GM19372 (cell line): ENCODE results near the gene CRK.
A peak's percentile ranks its signal among the peaks of the same experiment; 100 is the strongest.

Experiments used
- ATAC-seq: cut with Tn5 transposase; IDR thresholded peaks from one replicate; pipeline ENCODE4 v1.9.1; 2021; ENCODE audit warnings: mild to moderate bottlenecking, low read depth, moderate library complexity; ENCODE audit not compliant: unreplicated experiment

The CRK gene

GRCh38 chr17:1455797-1456599 is at the start of gene CRK:
CRK (minus strand) TSS chr17:1456232; CDS start chr17:1456117, 115 bp downstream.
- ATAC-seq = peak; percentile 90

DNA sequence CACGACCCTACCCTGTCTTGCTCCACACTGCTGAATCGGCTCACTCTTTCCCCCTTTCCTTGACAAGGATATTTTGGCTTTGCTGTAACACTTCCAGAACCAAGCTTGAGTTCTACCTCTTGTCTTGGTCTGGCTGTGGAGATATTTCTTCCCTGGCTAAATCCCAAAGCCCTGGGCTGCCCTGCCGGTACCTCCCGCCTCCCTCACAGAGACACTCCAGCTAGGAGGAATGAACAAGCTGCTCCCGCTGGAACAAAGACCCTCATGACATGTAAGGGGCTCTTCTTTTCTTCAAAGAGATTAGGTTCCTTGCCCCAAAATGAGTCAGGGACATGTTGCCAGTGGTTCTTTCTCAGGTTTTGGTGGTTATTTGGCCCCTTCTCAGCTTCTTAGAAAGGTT is 49.6 kb upstream of the CRK start:
- no peak for ATAC-seq

- no peak for ATAC-seq
Measured at GRCh38 chr17:1504866-1505265, 48.8 kb upstream of the CRK start.

- ATAC-seq = no peak
Measured at GRCh38 chr17:1503699-1504098, 47.7 kb upstream of the CRK start.

GRCh38 chr17:1498869-1499268 is 42.8 kb upstream of the CRK start:
- no peak for ATAC-seq

- no peak for ATAC-seq
Measured at GRCh38 chr17:1498233-1498632, 42.2 kb upstream of the CRK start.

DNA sequence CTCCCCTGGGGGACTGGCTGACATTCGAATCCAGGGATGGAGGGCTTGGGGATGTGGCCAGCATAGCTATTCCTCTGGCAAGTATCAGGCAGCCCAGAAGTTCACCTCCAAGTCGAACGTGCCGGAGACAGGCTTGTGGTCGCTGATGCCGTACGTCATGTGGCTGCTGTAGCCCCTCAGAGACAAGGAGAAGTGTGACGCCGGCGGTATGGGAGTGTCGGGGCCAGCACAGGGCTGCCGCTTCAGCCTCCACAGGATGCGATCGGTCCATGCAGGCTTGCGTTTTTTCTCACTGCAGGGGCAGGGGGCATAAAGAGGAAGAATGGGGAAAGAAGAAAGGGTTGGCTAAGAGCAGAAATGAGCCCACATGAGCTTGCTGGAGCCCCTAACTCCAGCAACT is 41.8 kb upstream of the CRK start:
- ATAC-seq = no peak

- no peak for ATAC-seq
Measured at GRCh38 chr17:1496869-1497268, 40.8 kb upstream of the CRK start.

DNA sequence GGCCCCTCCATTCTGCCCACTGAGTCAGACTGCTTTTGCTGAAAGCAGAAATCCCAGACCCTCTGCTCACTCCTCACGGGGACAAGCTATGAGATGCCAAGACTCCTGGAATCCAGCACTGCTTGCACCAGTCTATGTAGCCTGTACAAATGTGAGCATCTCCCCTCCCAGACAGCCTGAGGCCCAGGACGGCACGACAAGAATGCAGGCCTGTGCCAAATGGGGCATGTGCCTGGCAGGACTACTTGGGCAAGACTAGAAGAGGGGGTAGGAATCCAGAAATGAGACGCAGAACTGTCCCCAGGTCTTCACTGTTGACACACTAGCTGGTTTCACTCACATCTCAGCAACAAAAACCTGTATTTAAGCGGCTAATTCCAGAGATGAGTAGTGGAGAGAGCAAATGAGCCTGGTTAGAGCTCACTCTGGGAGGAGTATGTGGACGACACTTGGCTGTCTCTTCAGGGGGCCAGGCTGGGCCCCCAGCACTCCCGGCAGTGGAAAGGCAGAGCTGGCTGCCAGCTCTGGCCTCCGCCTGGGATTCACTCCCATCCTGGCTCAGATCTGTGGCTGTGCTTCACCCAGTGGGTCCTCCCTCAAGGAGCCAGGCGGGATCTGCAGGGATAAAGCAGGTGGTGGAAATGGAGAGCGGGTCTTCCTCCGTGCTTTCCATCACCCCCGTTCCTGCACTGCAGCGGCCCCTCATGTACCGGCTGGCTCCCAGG is 39.4 kb upstream of the CRK start:
- no peak for ATAC-seq

DNA sequence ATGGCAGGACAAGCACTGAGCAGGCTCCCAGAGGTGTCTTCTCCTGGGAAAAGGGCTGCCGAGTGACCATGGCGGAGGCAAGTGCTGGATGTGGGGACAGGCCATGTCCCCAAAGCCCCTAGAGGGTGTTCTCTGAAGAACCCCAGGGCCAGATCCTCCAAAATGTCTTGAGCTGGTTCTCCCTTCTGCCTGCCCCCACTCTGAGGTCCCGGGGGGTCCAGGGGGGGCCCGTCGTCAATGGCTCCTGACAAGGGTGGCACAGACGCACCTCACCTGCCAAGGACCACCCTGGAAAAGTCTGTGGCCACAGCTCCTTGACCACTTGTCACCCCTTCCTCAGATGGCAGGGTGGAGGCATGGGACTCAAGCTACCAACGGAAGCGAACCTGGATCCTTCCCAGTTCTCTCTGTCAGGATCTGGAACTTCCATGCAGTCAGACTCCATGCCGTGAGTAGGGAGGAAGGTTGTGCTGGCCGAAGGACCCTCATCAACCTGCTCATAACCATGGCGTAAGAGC is 38.8 kb upstream of the CRK start:
- no peak for ATAC-seq

DNA sequence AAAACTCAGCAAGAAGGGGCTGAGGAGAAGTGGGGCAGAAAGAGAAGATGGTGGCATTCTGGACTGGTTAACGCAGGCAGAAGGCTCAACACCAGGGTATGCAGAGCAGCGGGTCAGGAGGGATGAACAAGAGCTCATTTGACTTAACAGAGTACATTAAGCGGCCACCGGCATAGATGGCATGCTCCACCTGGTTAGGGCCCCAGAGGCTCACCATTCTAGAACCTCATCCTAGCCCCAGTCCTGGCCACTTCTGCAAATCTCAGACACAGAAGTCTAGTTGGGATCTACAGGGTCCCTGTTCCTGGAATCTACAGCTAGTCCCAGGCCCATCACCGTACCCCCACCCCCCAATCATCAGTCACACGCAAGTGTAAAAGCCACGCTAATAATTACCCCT is 38.2 kb upstream of the CRK start:
- ATAC-seq = no peak

- ATAC-seq = no peak
Measured at GRCh38 chr17:1493291-1493980, 37.4 kb upstream of the CRK start.

- no peak for ATAC-seq
Measured at GRCh38 chr17:1492249-1493206, 36.5 kb upstream of the CRK start, which contains the start of gene MYO1C. MYO1C (minus strand) TSS chr17:1492686; CDS start chr17:1492487, 199 bp downstream.

DNA sequence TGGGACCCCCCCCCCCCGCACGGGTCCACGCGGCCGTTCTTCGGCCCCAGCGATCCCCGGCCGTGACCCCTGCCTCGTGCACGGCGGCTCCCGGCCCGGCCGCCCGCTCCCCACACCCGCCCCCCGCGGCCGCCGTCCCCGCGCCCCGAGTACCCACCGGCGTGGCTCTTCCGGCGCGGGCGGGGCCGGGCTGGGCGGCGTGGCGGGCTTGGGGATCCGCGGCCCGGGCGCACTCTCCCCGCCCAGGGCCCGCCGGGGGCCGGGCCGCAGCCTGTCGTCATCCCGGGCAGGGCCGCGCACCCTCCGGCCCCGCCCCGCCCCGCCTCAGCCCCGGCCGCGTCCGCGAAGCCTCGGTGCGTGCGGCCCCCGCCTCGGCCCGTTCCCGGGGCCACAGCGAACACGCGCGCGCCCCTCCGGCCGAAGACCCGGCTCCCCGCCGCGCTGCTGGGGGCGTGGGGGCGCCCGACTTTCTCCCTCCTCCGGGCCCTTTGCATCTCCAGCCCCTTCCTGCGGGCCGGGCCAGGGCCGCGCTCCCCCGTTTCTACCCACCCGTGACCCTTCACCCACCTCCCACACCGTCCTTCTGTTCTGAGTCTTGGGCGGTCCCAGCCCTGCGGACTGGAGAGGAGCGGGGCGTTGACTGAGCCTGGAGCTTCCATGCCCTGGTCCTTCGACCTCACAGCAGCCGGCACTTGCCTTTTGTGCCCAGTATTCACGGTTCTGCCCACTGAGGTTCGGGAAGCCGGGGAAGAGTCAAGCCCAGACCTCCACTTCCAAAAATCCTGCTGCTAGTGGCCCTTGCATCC is 35.6 kb upstream of the CRK start:
- peak; percentile 47 for ATAC-seq

GRCh38 chr17:1490643-1491442 is 34.8 kb upstream of the CRK start:
- ATAC-seq = peak; percentile 48

- no peak for ATAC-seq
Measured at GRCh38 chr17:1488826-1489270, 32.8 kb upstream of the CRK start.

DNA sequence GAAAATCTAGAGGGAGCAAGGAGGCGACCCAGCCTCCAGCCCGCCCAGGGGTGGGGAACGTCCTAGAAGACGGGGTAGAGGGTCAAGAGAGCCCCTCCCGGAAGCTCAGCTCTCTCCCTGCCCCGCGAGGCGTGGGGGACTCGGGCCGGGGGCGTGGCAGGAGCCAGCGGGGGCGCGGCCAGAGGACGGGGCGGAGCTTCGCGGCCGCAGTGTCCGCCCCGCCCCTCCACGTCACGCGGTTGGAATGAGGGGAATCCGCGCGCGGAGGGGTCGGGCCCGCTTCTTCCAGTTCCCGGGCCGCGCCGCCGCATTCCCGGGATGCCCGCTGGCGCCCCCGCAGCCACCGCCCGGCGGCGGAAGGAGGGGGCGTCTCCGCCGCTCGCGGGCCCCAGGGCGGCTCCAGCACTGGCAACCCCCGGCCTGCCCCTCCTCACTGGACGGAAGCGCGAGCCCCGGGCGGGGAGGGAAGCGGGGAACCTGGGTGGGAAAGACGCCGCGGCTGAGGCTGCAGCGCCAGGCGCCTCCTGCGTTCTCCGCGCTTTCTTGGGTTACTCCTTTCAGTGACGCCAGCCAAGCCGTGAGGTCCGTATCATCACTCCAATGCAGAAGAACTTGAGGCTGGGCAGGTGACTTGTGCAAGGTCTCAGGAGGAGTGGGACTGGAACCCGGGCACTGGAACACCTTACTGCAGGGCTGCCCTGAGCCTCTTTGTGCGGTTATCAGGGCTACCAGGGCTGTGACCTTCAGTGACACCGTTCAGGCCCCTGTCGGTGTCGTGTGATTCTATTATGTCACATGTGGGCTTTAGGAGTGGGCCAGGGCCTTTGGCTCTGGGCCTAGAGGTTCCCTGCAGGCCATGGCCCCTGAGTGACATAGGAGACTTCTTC is 32.1 kb upstream of the CRK start:
- ATAC-seq = no peak
